Measurements from ENCODE around the gene CDYL. TPM values are rescaled to one million over a fixed set of nuclear protein-coding genes. Genes with fewer than 3 reads are reported as not detected.

The CDYL gene
- total RNA-seq, 1 experiment from 2014 or later: 38.4 TPM

DNA sequence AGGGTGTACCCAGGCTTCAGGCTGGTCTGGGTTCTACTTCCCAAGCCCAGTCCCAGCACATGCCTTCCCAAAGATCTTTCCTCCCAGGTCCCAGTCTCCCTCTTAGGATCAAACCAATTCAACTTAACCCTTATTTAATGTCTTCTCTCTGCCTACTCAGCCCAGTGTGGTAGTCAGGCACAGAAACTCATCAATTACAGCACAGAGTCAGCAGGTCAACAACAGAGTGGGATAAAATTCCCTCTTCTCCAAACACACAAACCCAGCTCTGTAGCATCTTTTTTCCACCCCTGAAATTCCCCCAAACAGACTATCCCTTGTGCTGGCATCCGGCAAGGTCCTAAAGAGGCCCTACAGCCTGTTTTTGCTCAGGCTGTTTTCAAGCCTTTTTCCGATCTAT is 47.3 kb upstream of the CDYL start:
- POLR2A ChIA-PET (ENCODE audit: unreplicated experiment): no interaction called here
- no peaks in the 10 kb centered on the region for H3F3A ChIP-seq (ENCODE audit: low read length, unreplicated experiment)

DNA sequence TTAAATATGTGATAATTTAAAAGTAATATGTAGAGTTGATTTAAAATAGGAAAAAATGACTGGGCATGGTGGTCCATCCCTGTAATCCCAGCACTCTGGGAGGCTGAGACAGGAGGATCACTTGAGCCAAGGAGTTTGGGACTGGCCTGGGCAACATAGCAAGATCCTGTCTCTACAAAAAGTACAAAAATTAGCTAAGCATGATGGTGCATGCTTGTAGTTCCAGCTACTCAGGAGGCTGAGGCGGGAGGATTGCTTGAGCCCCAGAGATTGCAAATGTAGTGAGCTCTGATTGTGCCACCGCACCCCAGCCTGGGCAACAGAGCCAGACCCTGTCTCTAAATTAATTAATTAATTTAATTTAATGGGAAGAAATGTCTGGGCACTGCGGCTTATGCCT is 44.2 kb upstream of the CDYL start:
- CTCF ChIA-PET: no interaction called here

More for the DNA sequence above, 47.3 kb upstream of the CDYL start:
- Histone ChIP-seq H3K36me3 (ENCODE audit: low read depth, low read length) (no peaks in the 10 kb centered on the region), H3K9ac (ENCODE audit: low read length) (no peak overlapping the region), H3K9me2 (replicated peaks; ENCODE audit: low read length) (no peaks in the 10 kb centered on the region), H3K79me2 (ENCODE audit: low read length) (no peaks in the 10 kb centered on the region), H3K4me2 (ENCODE audit: low read length) (no peak overlapping the region), H3K9me3 (ENCODE audit: low read length) (no peaks in the 10 kb centered on the region), H3K4me3 (ENCODE audit: low read length) (no peak overlapping the region), H3K27me3 (ENCODE audit: low read length) (no peaks in the 10 kb centered on the region), H3K27ac (ENCODE audit: low read length) (no peak overlapping the region), H4K20me1 (ENCODE audit: low read length) (no peaks in the 10 kb centered on the region), H3K4me1 (ENCODE audit: insufficient read depth, low read length) (peaks cover 14% of the 10 kb centered on the region), H2AFZ (ENCODE audit: low read length) (no peak overlapping the region)
- TF ChIP-seq, protein P1, sequence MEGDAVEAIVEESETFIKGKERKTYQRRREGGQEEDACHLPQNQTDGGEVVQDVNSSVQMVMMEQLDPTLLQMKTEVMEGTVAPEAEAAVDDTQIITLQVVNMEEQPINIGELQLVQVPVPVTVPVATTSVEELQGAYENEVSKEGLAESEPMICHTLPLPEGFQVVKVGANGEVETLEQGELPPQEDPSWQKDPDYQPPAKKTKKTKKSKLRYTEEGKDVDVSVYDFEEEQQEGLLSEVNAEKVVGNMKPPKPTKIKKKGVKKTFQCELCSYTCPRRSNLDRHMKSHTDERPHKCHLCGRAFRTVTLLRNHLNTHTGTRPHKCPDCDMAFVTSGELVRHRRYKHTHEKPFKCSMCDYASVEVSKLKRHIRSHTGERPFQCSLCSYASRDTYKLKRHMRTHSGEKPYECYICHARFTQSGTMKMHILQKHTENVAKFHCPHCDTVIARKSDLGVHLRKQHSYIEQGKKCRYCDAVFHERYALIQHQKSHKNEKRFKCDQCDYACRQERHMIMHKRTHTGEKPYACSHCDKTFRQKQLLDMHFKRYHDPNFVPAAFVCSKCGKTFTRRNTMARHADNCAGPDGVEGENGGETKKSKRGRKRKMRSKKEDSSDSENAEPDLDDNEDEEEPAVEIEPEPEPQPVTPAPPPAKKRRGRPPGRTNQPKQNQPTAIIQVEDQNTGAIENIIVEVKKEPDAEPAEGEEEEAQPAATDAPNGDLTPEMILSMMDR (conservative IDR thresholded peaks at IDR 0.05; ENCODE audit: low read depth, low read length): no peak
- BruUV-seq (replicated peaks): no TSS peak
- CTCF ChIA-PET: no interaction called here
- intact Hi-C loops (cut with micrococcal nuclease): no loop called here
- ATAC-seq (no peak), DNase-seq (no peak)

DNA sequence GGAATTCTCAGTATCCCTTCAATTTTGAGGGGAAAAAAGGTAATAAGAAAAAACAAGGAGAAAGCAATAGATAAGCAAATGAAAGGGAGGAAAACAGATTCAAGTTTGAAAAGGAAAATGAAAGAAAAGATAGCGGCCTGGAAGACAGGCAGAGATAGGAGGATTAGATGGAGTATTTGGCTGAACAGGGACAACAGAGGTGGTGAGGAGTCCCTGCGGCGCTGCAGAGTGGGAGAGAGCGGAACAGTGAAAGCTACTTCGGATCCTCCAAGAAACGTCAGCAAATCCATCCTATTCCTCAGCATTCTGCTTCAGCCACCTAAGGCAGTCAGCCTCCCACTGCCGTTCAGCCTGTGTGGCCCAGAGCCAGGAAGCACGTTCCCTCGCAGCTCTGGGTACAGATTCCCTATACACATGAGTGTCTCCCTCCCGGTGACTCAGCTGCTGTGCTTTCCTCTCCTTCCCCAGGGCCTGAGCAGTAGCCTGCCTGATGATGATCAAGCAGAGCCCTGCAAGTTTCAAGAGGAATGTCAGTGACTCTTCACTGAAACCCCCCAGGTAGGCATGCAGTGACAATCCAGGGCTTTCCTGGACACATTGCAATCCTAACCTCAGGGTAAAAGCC is 43.4 kb upstream of the CDYL start:
- Histone ChIP-seq H3K9me3 (ENCODE audit: low read length) (no peaks in the 10 kb centered on the region), H3K79me2 (ENCODE audit: low read length) (no peaks in the 10 kb centered on the region), H4K20me1 (ENCODE audit: low read length) (no peaks in the 10 kb centered on the region), H3K9ac (ENCODE audit: low read length) (no peak overlapping the region), H3K36me3 (ENCODE audit: low read depth, low read length) (no peaks in the 10 kb centered on the region), H3K9me2 (replicated peaks; ENCODE audit: low read length) (no peaks in the 10 kb centered on the region), H2AFZ (ENCODE audit: low read length) (peak overlapping the region; percentile 52), H3K27me3 (ENCODE audit: low read length) (no peaks in the 10 kb centered on the region), H3F3A (ENCODE audit: low read length, unreplicated experiment) (no peaks in the 10 kb centered on the region), H3K4me1 (ENCODE audit: insufficient read depth, low read length) (peaks cover 23% of the 10 kb centered on the region), H3K27ac (ENCODE audit: low read length) (peak overlapping the region; percentile 60), H3K4me2 (ENCODE audit: low read length) (peak overlapping the region; percentile 66), H3K4me3 (ENCODE audit: low read length) (0 out of 2 replicates have a peak overlapping the region, but pooled peaks have one; percentile 16)
- intact Hi-C loops (cut with micrococcal nuclease): no loop called here
- ChIA-PET POLR2A (ENCODE audit: unreplicated experiment) (interaction anchor here (0.6 kb wide), 1 partner anchor 97 kb away, joined by 3 read pairs; no protein-coding TSS in a partner anchor), CTCF (no interaction called here)
- DNase-seq (peak; percentile 93), ATAC-seq (peak; percentile 96)
- BruUV-seq (replicated peaks): no TSS peak
- no peak for TF ChIP-seq EZH2 (IDR thresholded peaks at IDR 0.05; ENCODE audit: low read length, unreplicated experiment)

More for the DNA sequence above, 44.2 kb upstream of the CDYL start:
- H3K79me2 ChIP-seq (ENCODE audit: low read length): no peaks in the 10 kb centered on the region
- no peaks in the 10 kb centered on the region for H3K27me3 ChIP-seq (ENCODE audit: low read length)
- peaks cover 23% of the 10 kb centered on the region for H3K4me1 ChIP-seq (ENCODE audit: insufficient read depth, low read length)
- H3K9me2 ChIP-seq (replicated peaks; ENCODE audit: low read length): no peaks in the 10 kb centered on the region
- POLR2A ChIA-PET (ENCODE audit: unreplicated experiment): no interaction called here
- no peaks in the 10 kb centered on the region for H4K20me1 ChIP-seq (ENCODE audit: low read length)
- H2AFZ ChIP-seq (ENCODE audit: low read length): no peak overlapping the region
- H3K9ac ChIP-seq (ENCODE audit: low read length): no peak overlapping the region
- no peaks in the 10 kb centered on the region for H3K9me3 ChIP-seq (ENCODE audit: low read length)
- no peak for ATAC-seq
- no TSS peak for BruUV-seq (replicated peaks)
- no peaks in the 10 kb centered on the region for H3K36me3 ChIP-seq (ENCODE audit: low read depth, low read length)
- no peak overlapping the region for H3K4me2 ChIP-seq (ENCODE audit: low read length)
- no peaks in the 10 kb centered on the region for H3F3A ChIP-seq (ENCODE audit: low read length, unreplicated experiment)
- H3K4me3 ChIP-seq (ENCODE audit: low read length): no peak overlapping the region
- TF ChIP-seq EZH2 (IDR thresholded peaks at IDR 0.05; ENCODE audit: low read length, unreplicated experiment): no peak
- DNase-seq: no peak
- intact Hi-C loops (cut with micrococcal nuclease): no loop called here
- H3K27ac ChIP-seq (ENCODE audit: low read length): no peak overlapping the region

DNA sequence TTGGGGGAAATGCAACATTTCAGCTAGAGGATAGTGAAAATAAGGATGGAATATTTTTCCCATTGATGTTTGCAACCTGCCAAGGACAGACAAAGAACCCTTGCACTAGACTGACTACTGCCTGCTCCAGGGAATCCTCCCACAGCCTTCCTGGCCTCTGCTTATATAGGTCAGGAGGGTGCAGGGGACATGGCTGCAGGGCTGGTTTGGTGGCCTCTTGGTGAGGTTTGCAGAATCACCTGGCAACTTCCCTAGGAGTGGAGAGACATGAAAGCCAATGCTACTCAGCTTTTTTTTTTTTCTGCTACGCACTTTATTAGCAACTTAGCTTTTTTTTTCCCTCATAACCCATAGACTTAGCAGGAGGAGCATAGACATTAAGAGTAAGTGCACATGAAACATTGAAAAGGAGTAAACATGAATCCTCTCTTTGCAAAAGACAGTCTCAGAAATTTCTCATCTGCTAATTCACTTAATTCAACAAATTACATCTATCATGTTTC is 39.8 kb upstream of the CDYL start:
- no TSS peak for BruUV-seq (replicated peaks)
- Histone ChIP-seq H3K36me3 (ENCODE audit: low read depth, low read length) (no peaks in the 10 kb centered on the region), H4K20me1 (ENCODE audit: low read length) (no peaks in the 10 kb centered on the region), H3K4me2 (ENCODE audit: low read length) (no peak overlapping the region), H3K79me2 (ENCODE audit: low read length) (no peaks in the 10 kb centered on the region), H3K9me3 (ENCODE audit: low read length) (no peaks in the 10 kb centered on the region), H3K4me1 (ENCODE audit: insufficient read depth, low read length) (peaks cover 23% of the 10 kb centered on the region), H3K4me3 (ENCODE audit: low read length) (no peak overlapping the region), H3K9me2 (replicated peaks; ENCODE audit: low read length) (no peaks in the 10 kb centered on the region), H3K27me3 (ENCODE audit: low read length) (no peaks in the 10 kb centered on the region), H3F3A (ENCODE audit: low read length, unreplicated experiment) (no peaks in the 10 kb centered on the region), H2AFZ (ENCODE audit: low read length) (no peak overlapping the region), H3K27ac (ENCODE audit: low read length) (no peak overlapping the region), H3K9ac (ENCODE audit: low read length) (no peak overlapping the region)
- TF ChIP-seq EZH2phosphoT487 (IDR thresholded peaks at IDR 0.05; ENCODE audit: borderline replicate concordance, low read length) (no peak), EZH2 (IDR thresholded peaks at IDR 0.05; ENCODE audit: low read length, unreplicated experiment) (no peak)
- TF ChIP-seq, protein P1 (conservative IDR thresholded peaks at IDR 0.05; ENCODE audit: low read depth, low read length): no peak
- ChIA-PET CTCF (no interaction called here), POLR2A (ENCODE audit: unreplicated experiment) (no interaction called here)
- no peak for DNase-seq
- no peak for ATAC-seq
- intact Hi-C loops (cut with micrococcal nuclease): no loop called here

Measured in PC-3 (cell line).